Iris pigment epithelial cell (primary cell): ENCODE measurements around the gene NFX1.
A peak's percentile ranks its signal among the peaks of the same experiment; 100 is the strongest.
"Not testable (repeated sequence)": the region's sequence is repeated elsewhere in the genome, so short reads cannot be mapped to it uniquely, and the experiment has no call there.

Experiments used
- DNase-seq: peaks from one replicate; pipeline ENCODE4 v3.0.0-alpha.2; 2011; ENCODE audit warnings: low read depth

NFX1 gene

DNA sequence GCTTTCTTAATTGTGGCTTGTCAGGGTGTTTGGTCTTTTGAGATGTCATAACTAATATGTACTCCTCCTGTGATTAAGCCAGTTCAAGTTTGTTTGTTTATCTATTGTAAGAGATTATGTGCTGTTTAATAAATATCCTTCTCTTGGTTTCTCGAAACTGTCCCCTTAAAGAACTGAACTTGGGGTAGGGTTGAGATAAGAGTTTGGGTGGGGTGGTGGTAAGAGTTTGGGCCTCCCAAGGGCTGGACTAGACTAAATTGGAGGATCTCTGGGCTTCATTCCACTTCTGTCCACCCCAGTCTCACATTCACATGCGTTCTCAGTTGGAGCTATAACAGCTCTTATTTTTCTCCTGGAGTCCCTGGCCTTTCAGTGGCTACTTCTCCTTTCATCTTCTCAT lies 73.8 kb downstream of the NFX1 start:
- no peak for DNase-seq

DNA sequence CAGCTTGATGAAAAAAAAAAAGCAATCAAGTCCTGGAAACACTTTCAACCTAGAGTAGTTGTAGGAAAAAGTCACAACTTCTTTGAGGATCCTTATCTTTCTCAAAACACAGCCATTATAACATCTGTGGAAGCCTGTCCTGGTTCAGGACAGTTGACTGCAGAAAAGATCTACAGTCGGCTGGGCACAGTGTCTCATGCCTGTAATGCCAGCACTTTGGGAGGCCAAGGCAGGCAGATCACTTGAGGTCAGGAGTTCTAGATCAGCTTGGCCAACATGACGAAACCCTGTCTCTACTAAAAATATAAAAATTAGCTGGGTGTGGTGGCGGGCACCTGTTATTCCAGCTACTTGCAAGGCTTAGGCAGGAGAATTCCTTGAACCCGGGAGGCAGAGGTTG lies 74.5 kb downstream of the NFX1 start:
- DNase-seq = not testable (repeated sequence)

DNA sequence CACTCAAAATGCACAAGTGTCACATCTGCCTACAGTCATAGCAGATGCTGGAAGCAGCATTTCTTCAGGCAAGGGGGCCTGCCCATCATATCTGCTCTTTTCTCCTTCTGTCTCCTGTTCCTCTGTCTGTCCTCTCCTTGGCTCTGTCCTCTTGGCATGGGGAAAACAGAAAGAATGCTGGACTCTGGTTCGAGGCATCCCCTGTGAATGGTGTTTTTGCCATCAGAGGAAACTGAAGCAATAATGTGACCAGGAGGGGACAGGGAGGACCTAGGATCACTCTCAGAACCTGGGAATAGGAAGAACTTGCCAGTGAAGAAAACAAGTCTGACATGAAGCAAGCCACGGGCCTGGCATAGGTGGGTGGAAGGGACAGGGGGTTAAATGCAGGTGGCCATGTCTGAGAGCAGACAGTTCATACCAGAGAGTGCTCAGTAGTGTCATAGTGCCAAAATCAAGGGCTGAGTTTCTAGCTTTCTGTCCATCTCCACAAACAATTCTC lies 76.7 kb downstream of the NFX1 start:
- DNase-seq = no peak

GRCh38 chr9:33372900-33373299 lies 82.6 kb downstream of the NFX1 start:
- no peak for DNase-seq

- DNase-seq = no peak
Measured at GRCh38 chr9:33374190-33374589, 83.9 kb downstream of the NFX1 start.

- DNase-seq = peak; percentile 78
Measured at GRCh38 chr9:33374634-33375237, 84.4 kb downstream of the NFX1 start.

GRCh38 chr9:33375238-33375840 lies 85.0 kb downstream of the NFX1 start:
- DNase-seq = no peak

DNA sequence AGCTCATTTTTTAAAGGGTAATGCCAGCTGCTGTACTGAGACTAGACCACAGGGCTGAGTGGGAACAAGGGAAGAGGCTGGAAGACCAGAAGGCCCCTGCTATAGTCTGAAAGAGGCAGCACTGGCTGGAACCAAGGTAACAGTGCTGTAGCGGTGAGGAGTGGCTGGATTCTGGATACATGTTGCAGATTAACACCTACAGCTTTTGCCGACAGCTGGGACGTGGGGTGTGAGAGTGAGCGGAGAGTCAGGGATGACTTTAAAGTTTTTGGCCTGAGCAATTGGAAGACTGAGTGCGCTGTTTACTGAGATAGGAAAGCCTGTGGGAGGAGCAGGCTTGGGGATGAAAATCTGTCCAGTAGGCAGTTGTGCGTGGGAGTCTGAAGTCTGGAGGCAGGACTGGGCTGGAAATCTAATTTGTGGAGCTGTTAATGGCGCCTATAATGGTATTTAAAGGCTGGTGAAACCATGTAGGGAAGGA lies 85.6 kb downstream of the NFX1 start:
- DNase-seq = no peak

GRCh38 chr9:33377089-33377715 lies 86.9 kb downstream of the NFX1 start:
- no peak for DNase-seq

GRCh38 chr9:33378121-33378795 lies 87.9 kb downstream of the NFX1 start:
- no peak for DNase-seq

DNA sequence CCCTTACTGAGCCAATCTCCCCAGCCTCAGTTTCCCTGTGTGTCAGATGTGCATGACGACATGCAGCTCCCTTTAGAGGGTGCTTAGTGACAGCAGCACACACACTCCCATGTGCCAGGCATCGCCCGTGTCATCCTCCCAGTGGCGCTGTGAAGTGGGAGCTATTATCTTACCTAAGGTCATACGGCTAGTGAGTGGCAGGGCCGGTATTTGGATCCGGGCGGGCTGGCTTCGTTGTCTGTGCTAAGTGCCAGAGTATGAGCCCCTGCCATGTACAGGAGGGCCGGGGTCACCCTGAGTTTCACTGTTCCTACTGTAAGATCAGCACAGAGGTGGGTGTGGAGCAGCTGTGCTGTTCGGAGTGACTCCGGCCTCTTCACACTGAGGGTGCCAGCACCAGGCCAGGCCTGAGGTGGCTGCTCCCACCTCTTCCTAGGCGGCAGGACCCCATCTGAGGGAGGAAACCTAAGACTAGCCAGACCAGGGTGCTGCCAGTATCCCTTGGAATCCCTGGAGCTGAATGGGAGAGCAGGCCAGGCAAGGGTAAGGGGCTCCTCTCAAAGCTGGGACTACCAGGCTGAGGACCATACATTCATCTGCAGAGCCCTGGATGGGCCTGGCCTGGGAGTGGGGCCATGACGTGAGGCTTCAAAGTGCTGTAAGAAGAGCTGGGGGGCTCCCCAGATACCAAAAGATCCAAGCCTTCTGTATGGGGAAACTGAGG lies 89.5 kb downstream of the NFX1 start:
- DNase-seq = no peak

GRCh38 chr9:33380390-33381094 lies 90.2 kb downstream of the NFX1 start:
- DNase-seq = no peak

DNA sequence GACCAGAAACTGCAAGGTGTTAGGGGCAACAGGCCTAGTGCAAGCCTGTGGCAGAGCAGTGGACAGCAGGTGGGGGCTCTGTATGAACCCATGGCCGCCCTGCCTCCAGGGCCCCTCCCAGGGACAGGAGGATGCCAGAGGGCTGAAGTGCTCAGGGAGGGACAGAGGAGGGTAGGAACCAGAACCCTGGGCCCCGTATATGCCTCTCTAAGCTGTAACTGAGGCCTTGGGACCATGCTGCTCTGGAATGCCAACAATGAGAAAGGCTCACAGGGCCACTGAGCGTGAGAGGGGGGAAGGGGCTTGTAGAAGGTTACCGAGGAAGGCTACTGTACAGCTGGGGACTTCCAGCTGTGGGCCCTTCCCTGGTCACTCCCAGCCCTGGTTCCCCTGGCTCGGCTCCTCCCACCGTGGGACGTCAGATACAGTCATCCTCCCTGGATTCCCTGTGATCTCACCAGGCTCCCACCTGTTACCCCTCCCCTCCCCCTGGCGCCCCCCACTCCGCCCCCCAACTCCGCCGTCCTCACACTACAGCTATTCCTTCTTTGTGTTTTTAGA lies 91.0 kb downstream of the NFX1 start:
- no peak for DNase-seq

DNA sequence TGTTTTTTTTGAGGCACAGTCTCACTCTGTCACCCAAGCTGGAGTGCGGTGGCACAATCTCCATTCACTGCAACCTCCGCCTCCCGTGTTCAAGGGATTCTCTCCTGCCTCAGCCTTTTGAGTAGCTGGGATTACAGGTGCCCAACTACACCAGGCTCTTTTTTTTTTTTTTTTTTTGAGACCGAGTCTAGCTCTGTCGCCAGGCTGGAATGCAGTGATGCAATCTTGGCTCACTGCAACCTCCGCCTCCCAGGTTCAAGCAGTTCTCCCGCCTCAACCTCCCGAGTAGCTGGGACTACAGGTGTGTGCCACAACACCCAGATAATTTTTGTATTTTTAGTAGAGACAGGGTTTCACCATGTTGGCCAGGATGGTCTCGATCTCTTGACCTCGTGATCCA lies 92.1 kb downstream of the NFX1 start:
- DNase-seq = not testable (repeated sequence)

DNA sequence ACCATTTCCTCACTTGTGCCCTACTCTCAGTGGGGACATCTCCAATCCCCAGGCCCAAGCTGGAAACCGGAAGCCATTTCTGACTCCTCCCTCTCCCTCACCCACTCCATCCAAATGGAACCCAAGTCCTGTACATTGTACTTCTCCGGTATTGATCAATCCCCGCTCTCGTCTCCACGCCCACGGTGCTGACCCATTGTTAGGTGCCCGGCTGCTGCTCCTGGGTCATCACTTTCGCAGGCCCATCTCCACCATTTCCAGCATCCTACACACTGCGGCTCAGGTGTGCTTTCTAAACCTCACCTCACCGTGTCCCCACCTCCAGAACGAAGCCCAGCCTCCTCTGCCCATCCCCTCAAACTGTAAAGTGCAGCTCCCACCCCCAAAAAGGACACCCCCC lies 93.1 kb downstream of the NFX1 start:
- not testable (repeated sequence) for DNase-seq

DNA sequence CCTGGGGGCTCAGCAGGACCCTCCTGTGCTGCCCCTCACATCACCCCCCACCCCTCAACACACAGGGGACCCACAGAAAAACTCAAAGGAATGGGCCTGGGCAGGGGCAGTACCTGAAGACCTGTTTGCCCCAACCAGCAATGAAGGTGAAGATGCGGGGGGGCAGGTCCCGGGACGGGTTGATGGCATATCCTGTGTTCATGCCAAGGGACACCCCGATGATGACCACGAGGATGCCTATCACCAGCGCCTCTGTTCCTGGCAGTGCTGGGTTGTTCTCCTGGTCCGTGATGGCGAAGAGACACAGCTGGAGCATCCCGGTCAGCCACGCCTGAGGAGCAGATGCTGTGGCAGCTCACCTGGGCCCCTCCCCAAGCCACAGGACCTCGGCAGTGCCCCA lies 95.2 kb downstream of the NFX1 start:
- DNase-seq = not testable (repeated sequence)

- not testable (repeated sequence) for DNase-seq
Measured at GRCh38 chr9:33385979-33386640, 95.8 kb downstream of the NFX1 start.

DNA sequence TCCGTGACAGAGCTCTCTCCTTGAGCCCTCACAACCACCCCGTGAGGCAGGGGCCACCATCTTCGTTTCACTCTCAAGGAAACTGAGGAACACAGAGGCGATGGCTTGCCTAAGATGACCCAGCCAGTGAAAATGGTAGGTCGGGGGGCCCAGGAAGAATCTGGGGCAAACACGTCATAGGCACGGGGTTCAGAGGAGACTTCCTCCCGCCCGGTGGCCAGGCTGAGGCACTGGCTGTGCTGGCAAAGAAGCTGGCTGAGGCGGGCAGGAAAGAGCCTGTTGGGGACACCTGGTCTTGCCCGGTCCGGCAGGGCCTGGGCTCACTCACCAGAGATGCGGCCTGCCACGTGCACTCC lies 96.3 kb downstream of the NFX1 start:
- not testable (repeated sequence) for DNase-seq

DNA sequence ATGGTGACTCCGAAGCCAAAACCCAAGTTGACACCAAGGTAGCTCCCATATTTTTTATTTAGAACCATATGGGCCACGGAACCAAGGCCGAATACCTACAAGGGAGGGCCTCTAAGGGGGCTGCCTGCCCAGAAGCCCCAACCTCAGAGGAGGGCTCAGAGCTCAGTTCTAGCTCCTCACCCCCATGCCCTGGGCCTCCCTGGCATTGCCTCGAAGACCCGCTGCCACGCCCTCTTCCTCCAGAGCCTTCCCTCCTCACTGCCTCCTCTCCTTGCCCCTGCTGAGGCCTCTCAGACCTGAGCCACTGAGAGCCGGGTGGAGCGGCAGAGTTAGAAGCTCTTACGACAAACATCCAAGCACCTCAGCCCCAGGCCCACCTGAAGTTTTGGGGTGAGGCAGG lies 96.7 kb downstream of the NFX1 start:
- not testable (repeated sequence) for DNase-seq

DNA sequence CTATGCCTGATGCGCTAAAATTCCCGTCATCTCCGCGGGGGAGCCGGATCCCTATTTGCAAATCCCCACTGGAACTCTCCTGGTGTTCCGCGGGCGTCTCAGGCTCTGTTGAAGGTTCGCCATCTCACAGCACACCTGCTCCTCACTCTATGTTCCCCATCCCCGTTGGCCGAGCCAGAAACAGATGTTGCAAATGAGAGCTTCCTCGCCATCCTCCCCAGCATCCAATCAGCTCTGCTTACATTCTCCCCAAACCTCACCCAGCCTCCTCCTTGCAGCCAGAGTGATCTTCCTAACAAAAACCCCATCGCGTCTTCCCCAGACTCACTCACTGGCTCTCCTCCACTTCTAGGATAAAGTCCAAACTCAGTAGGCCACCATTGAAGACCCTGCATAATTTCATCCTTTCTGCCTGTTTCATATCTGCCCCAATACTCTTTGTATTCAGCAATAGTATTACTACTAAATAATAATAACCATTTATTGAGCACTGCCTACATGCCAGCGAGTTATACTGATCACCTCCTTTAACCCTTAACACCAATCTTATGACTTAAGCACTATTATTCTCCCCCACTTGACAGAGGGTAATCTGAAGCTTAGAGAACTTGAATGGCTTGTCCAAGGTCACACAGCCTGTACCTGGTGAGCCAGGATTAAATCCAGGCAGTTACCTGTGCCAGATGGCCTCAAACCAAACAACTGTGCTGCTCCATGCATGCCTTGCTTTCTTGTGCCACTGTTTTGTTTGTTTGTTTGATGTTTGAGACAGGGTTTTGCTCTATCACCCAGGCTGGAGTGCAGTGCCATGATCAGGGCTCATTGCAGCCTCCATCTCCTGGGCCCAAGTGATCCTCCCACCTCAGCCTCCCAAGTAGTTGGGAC lies 98.0 kb downstream of the NFX1 start:
- no peak for DNase-seq
